Activated CD8-positive, alpha-beta T cell treated with anti-CD3 and anti-CD28 coated beads, Interleukin-2, amount 10 ng/mL, durations not matched to agents 7 days and 5 days (primary cell): ENCODE data around the gene TOP2B. TPM values are rescaled to one million over a fixed set of nuclear protein-coding genes. Genes with fewer than 3 reads are reported as not detected.

Source experiments
- ATAC-seq: fragments of 150-1000 bp; cut with Tn5 transposase; one replicate; pipeline ENCODE4 v1.10.0; 2021; ENCODE audit warnings: moderate library complexity
- CTCF ChIA-PET: fragments of 350-600 bp; sonication (Branson Sonifier 250); formaldehyde crosslinking; loops from one replicate; lab custom pipeline; 2021; ENCODE audit warnings: antibody characterized with exemption; lab: Charles Lee
- POLR2A ChIA-PET: fragments of 350-600 bp; sonication (Branson Sonifier 250); formaldehyde crosslinking; loops from one replicate; lab custom pipeline; 2021; ENCODE audit warnings: antibody characterized with exemption; lab: Charles Lee
- DNase-seq: peaks from one replicate; pipeline ENCODE4 v3.0.0-alpha.2; 2020
- H3K27ac Mint-ChIP-seq: one replicate; pipeline ENCODE4 v1.8.0; 2021; ENCODE audit warnings: mild to moderate bottlenecking, mixed read lengths
- H3K27me3 Mint-ChIP-seq: one replicate; pipeline ENCODE4 v1.8.0; 2021; ENCODE audit warnings: low read depth, mixed read lengths
- H3K36me3 Mint-ChIP-seq: one replicate; pipeline ENCODE4 v1.8.0; 2021; ENCODE audit warnings: low read depth, mixed read lengths
- H3K4me1 Mint-ChIP-seq: one replicate; pipeline ENCODE4 v1.8.0; 2021; ENCODE audit warnings: low read depth, mixed read lengths
- H3K4me3 Mint-ChIP-seq: one replicate; pipeline ENCODE4 v1.8.0; 2021; ENCODE audit warnings: mild to moderate bottlenecking, mixed read lengths
- H3K9me3 Mint-ChIP-seq: one replicate; pipeline ENCODE4 v1.8.0; 2022; ENCODE audit warnings: mixed read lengths; ENCODE audit not compliant: insufficient read depth
- total RNA-seq, 2 experiments: library from RNA; stranded (reverse); gene quantifications; one replicate each; pipeline ENCODE4 v1.2.3, GENCODE V29; 2021

Gene TOP2B
- 100 to 1,000 TPM; 112 to 114 TPM for total RNA-seq

- POLR2A ChIA-PET, result interaction anchor here (1.2 to 2.2 kb wide), 3 partner anchors 108 to 125 kb away, joined by 3 to 9 read pairs (median 4); partner anchors contain the start of genes NGLY1 and OXSM
- Mint-ChIP-seq H3K4me1 (peaks cover 35% of the 10 kb centered on the region), H3K36me3 (peaks cover 17% of the 10 kb centered on the region), H3K9me3 (no peaks in the 10 kb centered on the region), H3K4me3 (peak within 1 kb of the TSS; percentile 88), H3K27ac (peak within 1 kb of the TSS; percentile 96), H3K27me3 (no peaks in the 10 kb centered on the region)
- peak; percentile 92 for ATAC-seq
- CTCF ChIA-PET, result interaction anchor here (1.7 to 4.0 kb wide), 3 partner anchors 16 to 36 kb away, joined by 3 to 27 read pairs (median 5); no protein-coding TSS in a partner anchor
- peak; percentile 96 for DNase-seq
Measured at GRCh38 chr3:25664812-25665314, at the start of gene TOP2B. Gene TOP2B, minus strand, starts transcription at chr3:25664907. Its CDS starts 610 bp downstream, at chr3:25664297.

- DNase-seq, result no peak
- Mint-ChIP-seq H3K27ac (no peak overlapping the region), H3K27me3 (peaks cover 2% of the 10 kb centered on the region), H3K4me3 (no peak overlapping the region), H3K9me3 (no peaks in the 10 kb centered on the region), H3K36me3 (peaks cover 10% of the 10 kb centered on the region), H3K4me1 (no peaks in the 10 kb centered on the region)
- no peak for ATAC-seq
- POLR2A ChIA-PET, result no interaction called here
- CTCF ChIA-PET, result no interaction called here
Measured at GRCh38 chr3:25713341-25713985, 48.8 kb upstream of the TOP2B start.

- no peak for DNase-seq
- ChIA-PET POLR2A (no interaction called here), CTCF (interaction anchor here (1.6 kb wide), 1 partner anchor 63 kb away, joined by 4 read pairs; no protein-coding TSS in a partner anchor)
- H3K9me3 Mint-ChIP-seq, result no peaks in the 10 kb centered on the region
- H3K4me3 Mint-ChIP-seq, result no peak overlapping the region
- H3K4me1 Mint-ChIP-seq, result no peaks in the 10 kb centered on the region
- H3K27ac Mint-ChIP-seq, result no peak overlapping the region
- ATAC-seq, result no peak
- no peaks in the 10 kb centered on the region for H3K36me3 Mint-ChIP-seq
- peaks cover 6% of the 10 kb centered on the region for H3K27me3 Mint-ChIP-seq
Measured at GRCh38 chr3:25711090-25711489, 46.4 kb upstream of the TOP2B start.

GRCh38 chr3:25708036-25708435, 43.3 kb upstream of the TOP2B start:
- CTCF ChIA-PET, result no interaction called here
- H3K4me1 Mint-ChIP-seq, result no peaks in the 10 kb centered on the region
- no peak overlapping the region for H3K4me3 Mint-ChIP-seq
- H3K9me3 Mint-ChIP-seq, result no peaks in the 10 kb centered on the region
- peaks cover 13% of the 10 kb centered on the region for H3K27me3 Mint-ChIP-seq
- ATAC-seq, result no peak
- H3K27ac Mint-ChIP-seq, result no peak overlapping the region
- DNase-seq, result no peak
- POLR2A ChIA-PET, result no interaction called here
- no peaks in the 10 kb centered on the region for H3K36me3 Mint-ChIP-seq

- H3K27ac Mint-ChIP-seq, result no peak overlapping the region
- no peaks in the 10 kb centered on the region for H3K9me3 Mint-ChIP-seq
- H3K27me3 Mint-ChIP-seq, result peaks cover 14% of the 10 kb centered on the region
- no peak overlapping the region for H3K4me3 Mint-ChIP-seq
- no peak for ATAC-seq
- H3K36me3 Mint-ChIP-seq, result no peaks in the 10 kb centered on the region
- POLR2A ChIA-PET, result no interaction called here
- CTCF ChIA-PET, result interaction anchor here (1.2 kb wide), 1 partner anchor 60 kb away, joined by 3 read pairs; no protein-coding TSS in a partner anchor
- no peaks in the 10 kb centered on the region for H3K4me1 Mint-ChIP-seq
- no peak for DNase-seq
Measured at GRCh38 chr3:25707268-25707926, 42.7 kb upstream of the TOP2B start.

GRCh38 chr3:25706213-25706612, 41.5 kb upstream of the TOP2B start:
- H3K36me3 Mint-ChIP-seq, result no peaks in the 10 kb centered on the region
- H3K27me3 Mint-ChIP-seq, result peaks cover 14% of the 10 kb centered on the region
- ChIA-PET CTCF (interaction anchor here (1.2 kb wide), 1 partner anchor 58 kb away, joined by 3 read pairs; no protein-coding TSS in a partner anchor), POLR2A (no interaction called here)
- no peaks in the 10 kb centered on the region for H3K4me1 Mint-ChIP-seq
- no peak for ATAC-seq
- DNase-seq, result no peak
- H3K9me3 Mint-ChIP-seq, result no peaks in the 10 kb centered on the region
- H3K4me3 Mint-ChIP-seq, result no peak overlapping the region
- no peak overlapping the region for H3K27ac Mint-ChIP-seq

GRCh38 chr3:25697553-25697952, 32.8 kb upstream of the TOP2B start:
- ChIA-PET CTCF (interaction anchor here (0.8 to 1.4 kb wide), 2 partner anchors 49 to 50 kb away, joined by 3 to 4 read pairs; no protein-coding TSS in a partner anchor), POLR2A (no interaction called here)
- Mint-ChIP-seq H3K36me3 (no peaks in the 10 kb centered on the region), H3K27ac (no peak overlapping the region), H3K4me1 (no peaks in the 10 kb centered on the region), H3K4me3 (no peak overlapping the region), H3K27me3 (peaks cover 5% of the 10 kb centered on the region), H3K9me3 (no peaks in the 10 kb centered on the region)
- ATAC-seq, result no peak
- DNase-seq, result no peak

GRCh38 chr3:25695731-25696420, 31.2 kb upstream of the TOP2B start:
- Mint-ChIP-seq H3K4me3 (no peak overlapping the region), H3K9me3 (no peaks in the 10 kb centered on the region), H3K27ac (no peak overlapping the region), H3K36me3 (no peaks in the 10 kb centered on the region), H3K4me1 (no peaks in the 10 kb centered on the region), H3K27me3 (peaks cover 12% of the 10 kb centered on the region)
- DNase-seq (no peak), ATAC-seq (no peak)
- CTCF ChIA-PET, result interaction anchor here (0.6 to 1.0 kb wide), 2 partner anchors 58 to 215 kb away, joined by 3 read pairs; no protein-coding TSS in a partner anchor
- POLR2A ChIA-PET, result no interaction called here

- Mint-ChIP-seq H3K27ac (no peak overlapping the region), H3K4me1 (no peaks in the 10 kb centered on the region), H3K9me3 (no peaks in the 10 kb centered on the region), H3K36me3 (no peaks in the 10 kb centered on the region), H3K4me3 (no peak overlapping the region), H3K27me3 (peaks cover 19% of the 10 kb centered on the region)
- ATAC-seq (no peak), DNase-seq (no peak)
- ChIA-PET POLR2A (no interaction called here), CTCF (no interaction called here)
Measured at GRCh38 chr3:25693238-25693637, 28.5 kb upstream of the TOP2B start.

GRCh38 chr3:25692341-25692740, 27.6 kb upstream of the TOP2B start:
- ChIA-PET POLR2A (no interaction called here), CTCF (no interaction called here)
- ATAC-seq (no peak), DNase-seq (no peak)
- no peaks in the 10 kb centered on the region for H3K36me3 Mint-ChIP-seq
- no peaks in the 10 kb centered on the region for H3K4me1 Mint-ChIP-seq
- no peak overlapping the region for H3K27ac Mint-ChIP-seq
- no peaks in the 10 kb centered on the region for H3K9me3 Mint-ChIP-seq
- peaks cover 18% of the 10 kb centered on the region for H3K27me3 Mint-ChIP-seq
- no peak overlapping the region for H3K4me3 Mint-ChIP-seq

GRCh38 chr3:25690768-25691533, 26.2 kb upstream of the TOP2B start:
- no peak overlapping the region for H3K4me3 Mint-ChIP-seq
- H3K4me1 Mint-ChIP-seq, result no peaks in the 10 kb centered on the region
- no peak for DNase-seq
- POLR2A ChIA-PET, result no interaction called here
- H3K36me3 Mint-ChIP-seq, result no peaks in the 10 kb centered on the region
- no peak for ATAC-seq
- CTCF ChIA-PET, result interaction anchor here (1.0 to 1.5 kb wide), 2 partner anchors 14 to 42 kb away, joined by 3 to 4 read pairs; no protein-coding TSS in a partner anchor
- H3K27ac Mint-ChIP-seq, result no peak overlapping the region
- H3K9me3 Mint-ChIP-seq, result no peaks in the 10 kb centered on the region
- H3K27me3 Mint-ChIP-seq, result peaks cover 17% of the 10 kb centered on the region
